ENCODE results near the gene ATG2B.

DNA sequence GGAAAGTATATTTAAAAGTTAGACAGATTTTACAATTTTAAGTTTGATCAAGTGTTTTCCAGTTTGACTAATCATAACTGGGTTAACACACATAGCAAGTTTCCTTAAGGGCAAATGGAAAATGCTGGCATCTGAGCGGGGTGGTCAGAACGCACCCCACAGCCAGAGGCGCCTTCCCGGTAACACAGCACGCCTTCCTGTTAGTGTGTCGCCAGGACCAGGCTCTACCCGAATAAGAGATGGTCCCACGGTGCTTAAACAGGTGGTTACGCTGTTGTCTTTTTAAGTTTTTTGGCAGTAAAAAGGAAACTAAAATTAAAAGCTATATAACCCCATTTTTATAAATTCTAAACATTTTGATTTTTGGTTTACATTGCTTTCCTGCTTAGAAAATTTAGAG lies 79.1 kb downstream of the ATG2B start:
- TF ChIP-seq EZH2phosphoT487 (IDR thresholded peaks at IDR 0.05; ENCODE audit: low read depth): no peak
- TF ChIP-seq, protein P1, sequence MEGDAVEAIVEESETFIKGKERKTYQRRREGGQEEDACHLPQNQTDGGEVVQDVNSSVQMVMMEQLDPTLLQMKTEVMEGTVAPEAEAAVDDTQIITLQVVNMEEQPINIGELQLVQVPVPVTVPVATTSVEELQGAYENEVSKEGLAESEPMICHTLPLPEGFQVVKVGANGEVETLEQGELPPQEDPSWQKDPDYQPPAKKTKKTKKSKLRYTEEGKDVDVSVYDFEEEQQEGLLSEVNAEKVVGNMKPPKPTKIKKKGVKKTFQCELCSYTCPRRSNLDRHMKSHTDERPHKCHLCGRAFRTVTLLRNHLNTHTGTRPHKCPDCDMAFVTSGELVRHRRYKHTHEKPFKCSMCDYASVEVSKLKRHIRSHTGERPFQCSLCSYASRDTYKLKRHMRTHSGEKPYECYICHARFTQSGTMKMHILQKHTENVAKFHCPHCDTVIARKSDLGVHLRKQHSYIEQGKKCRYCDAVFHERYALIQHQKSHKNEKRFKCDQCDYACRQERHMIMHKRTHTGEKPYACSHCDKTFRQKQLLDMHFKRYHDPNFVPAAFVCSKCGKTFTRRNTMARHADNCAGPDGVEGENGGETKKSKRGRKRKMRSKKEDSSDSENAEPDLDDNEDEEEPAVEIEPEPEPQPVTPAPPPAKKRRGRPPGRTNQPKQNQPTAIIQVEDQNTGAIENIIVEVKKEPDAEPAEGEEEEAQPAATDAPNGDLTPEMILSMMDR (IDR thresholded peaks at IDR 0.05; ENCODE audit: low read depth, low read length): no peak
